HG02798 (cell line): ENCODE results near the gene DAB2IP.
A peak's percentile ranks its signal among the peaks of the same experiment; 100 is the strongest.

Experiments used
- ATAC-seq: cut with Tn5 transposase; IDR thresholded peaks from one replicate; pipeline ENCODE4 v1.9.1; 2021; ENCODE audit warnings: mild to moderate bottlenecking; ENCODE audit not compliant: unreplicated experiment, poor library complexity

The DAB2IP gene

GRCh38 chr9:121717141-121717991 is 65.9 kb downstream of the DAB2IP start:
- ATAC-seq: no peak

DNA sequence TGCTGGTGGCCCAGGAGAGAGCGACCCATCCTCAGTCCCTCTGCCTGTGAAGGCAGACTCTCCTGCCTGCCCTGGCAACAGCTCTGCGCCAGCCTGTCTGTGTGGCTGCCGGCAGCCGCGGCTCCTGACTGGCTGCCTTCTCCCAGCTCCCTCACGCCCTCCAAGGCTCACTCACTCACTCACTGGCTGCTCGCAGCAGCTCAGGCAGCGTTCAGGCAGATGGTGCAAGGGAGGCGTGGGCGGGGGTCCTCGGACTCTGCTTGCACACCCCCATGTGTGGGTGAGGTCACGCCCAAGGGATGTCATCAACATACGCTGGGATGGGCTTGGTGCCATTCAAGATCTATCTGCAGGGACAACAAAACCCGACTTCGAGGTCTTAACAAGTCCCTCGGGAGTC is 66.7 kb downstream of the DAB2IP start:
- ATAC-seq: no peak

DNA sequence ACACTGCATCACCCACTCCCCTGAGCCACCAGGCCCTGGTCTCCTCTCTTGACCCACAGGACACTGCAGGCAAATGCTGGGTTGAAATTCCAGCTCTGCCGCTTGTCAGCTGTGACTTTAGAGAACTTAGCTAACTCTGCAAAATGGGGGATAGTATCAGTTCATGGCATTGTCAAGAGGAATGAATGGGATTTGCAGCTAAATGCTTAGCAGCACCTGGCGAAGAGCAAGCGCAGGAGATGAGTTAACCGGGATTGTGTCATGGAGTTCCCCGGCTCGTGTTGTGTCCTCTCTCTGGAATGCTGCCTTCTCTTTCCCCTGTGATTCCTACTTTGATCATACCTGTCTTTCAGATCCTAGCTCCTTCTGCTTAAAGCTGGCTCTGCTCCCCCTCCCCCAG is 67.1 kb downstream of the DAB2IP start:
- no peak for ATAC-seq

DNA sequence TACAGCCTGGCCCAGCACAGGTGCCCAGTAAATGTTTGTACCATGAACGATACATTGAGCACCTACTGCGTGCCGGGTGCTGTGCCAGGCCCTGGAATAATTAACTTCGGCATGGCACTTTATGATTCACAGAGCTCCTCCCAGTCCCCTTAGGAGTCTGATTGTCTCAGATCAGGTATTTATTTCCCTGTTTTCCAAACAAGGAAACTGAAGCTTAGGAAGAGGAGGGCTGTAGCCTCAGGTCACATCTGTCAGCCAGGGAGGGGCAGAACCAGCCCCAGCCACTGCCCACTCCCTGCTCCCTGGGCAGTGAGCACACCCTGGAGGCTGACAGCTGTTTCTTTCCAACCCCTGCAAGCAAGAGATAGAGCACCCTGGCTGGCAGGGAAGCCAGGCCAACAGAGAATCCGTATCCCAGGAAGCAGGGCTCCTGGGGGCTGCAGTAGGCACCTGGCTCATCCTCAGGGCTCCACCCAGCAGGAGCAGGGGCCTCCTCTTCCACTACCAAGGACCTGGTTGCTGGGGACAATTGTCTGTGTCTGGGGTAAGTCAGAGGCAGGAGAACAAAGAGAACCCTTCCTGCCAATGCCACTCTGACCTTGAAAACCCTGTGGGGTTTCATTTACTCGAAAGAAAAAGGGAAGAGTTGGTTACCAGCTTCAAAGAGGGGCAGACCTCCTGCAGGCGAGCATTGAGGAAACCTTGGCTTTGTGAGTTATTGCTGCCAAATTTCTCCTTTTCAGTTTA is 69.0 kb downstream of the DAB2IP start:
- ATAC-seq: no peak

DNA sequence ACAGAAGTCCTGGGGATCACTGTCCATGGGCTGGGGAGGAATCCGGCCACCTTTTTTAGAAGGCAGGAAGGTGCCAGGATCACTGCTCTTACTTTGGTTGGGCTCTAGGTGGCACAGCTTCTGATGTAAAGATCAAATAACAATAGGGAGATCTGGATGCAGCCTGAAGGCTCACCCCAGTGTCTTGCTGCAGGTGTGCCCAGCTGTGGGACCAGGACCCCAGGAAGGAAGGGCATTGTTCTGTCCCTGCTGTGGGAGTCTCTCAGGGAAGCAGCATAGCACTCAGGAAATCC is 69.6 kb downstream of the DAB2IP start:
- ATAC-seq: no peak

DNA sequence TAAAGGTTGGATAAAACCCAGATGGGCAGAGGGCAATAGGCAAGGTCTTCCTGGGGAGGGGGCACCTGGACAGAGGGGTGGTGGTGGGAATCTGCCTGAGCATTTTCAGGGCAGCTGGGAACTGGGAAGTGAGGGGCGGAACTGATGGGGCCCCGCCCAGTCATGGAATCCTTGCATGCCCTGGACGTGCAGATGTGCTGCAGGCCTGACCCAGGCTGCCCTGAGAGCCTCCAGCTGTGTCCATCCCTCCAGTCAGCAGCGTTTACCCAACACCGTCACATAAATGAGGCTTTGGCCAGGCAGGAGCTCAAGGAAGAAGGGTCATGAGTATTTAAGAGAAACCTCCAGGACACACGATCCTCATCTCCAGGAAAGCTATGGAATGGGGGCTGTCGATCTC is 70.3 kb downstream of the DAB2IP start:
- ATAC-seq: no peak

DNA sequence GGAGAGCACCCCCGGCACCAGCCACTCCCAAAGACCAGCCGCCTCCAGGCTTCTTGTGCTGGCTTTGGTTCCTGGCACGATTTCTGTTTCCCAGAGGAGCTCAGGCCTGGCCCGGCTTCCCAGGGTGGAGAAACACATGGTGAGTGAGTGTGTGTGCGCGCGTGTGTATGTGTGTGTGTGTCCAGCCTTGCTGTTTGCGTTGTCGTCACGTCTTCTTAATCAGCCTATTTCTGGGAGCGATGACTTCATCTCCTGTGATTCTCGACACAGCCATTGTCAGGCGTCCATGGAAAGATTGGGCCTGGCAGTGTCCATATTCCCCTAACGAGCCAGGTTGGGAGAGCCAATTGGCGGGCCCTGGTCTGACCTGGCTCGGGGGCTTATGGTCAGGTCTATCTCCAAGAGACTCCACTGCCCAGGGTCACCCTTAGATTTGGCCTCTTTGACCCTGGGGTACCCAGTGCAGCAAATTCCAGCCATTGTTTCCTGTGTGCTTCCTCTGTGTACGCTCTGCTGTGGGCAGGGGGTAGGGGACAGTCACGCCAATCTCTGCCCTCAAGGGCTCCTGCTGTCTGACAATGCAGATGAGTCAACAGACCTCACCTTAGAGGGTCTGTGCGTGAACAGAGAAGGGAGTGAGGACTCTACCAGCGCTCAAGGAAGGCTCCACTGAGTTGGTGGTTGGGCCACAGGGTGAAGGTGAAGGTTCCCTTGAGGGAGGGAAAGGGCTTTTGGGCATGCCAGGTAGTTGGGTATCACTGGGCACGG is 73.8 kb downstream of the DAB2IP start:
- no peak for ATAC-seq

GRCh38 chr9:121727295-121728020 is 76.0 kb downstream of the DAB2IP start:
- ATAC-seq: no peak

GRCh38 chr9:121728916-121729315 is 77.5 kb downstream of the DAB2IP start:
- no peak for ATAC-seq

GRCh38 chr9:121729769-121730562 is 78.5 kb downstream of the DAB2IP start:
- no peak for ATAC-seq

DNA sequence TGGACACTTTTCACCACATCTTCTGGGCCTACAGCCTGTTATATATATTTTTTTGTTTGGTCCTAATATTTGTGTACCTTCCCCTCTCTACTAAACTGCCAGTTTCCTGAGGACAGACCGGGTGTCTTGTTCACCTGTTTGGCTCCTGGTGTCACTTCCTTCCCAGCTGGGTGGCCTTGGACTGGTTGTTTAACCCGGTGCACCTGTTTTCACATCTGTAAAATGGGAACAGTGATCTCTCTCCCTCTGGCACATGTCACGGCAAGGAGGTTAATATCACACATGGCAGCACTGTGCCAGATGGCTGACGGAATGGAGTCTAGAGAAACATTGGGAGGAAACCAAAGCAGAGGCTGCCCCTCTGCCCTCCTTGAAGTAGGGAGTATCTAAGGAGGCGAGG is 79.7 kb downstream of the DAB2IP start:
- no peak for ATAC-seq

DNA sequence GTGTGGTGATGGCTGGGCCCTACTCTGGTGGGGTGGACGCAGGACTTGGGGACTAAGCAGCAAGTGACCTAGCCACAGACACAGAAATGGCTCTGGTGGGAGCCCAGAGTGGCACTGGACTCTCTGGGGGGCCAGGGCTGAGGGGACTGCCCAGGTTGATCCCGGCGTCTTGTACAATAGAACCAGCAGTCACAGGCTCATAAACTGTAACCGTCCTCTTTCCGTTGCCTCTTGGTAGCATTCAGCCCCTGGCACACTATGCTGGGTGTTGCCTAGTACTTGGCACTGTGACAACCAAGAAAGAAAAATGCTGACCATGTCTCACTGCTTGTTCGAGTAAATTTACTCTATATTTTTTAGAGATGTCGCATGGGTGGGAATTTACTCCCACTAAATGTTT is 80.5 kb downstream of the DAB2IP start:
- ATAC-seq: no peak

- no peak for ATAC-seq
These were observed 81.0 kb downstream of the DAB2IP start for GRCh38 chr9:121732389-121732788.

DNA sequence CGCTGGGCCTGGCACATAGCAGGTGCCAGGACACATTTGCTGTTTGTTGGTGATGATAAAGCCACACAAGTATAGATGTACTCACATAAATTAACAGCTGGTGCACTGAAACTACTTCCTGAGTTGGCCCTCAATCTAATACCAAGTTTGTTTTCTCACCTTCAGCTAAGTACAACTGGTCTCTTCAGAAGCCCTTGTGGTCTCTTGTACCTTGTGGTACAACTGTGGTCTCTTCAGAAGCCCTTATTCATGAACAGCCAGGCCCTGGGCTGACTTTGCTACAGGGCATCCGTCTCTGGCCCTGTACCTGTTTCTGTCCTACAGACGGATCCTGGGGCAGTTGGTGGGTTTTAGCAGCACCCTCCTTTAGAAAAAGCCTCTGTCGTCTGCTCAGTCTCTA is 81.5 kb downstream of the DAB2IP start:
- no peak for ATAC-seq

- ATAC-seq: no peak
These were observed 83.0 kb downstream of the DAB2IP start for GRCh38 chr9:121734465-121734864.

GRCh38 chr9:121735065-121735792 is 83.8 kb downstream of the DAB2IP start:
- peak; percentile 49 for ATAC-seq

- no peak for ATAC-seq
These were observed 84.6 kb downstream of the DAB2IP start for GRCh38 chr9:121735793-121736770.

GRCh38 chr9:121736934-121737462 is 85.6 kb downstream of the DAB2IP start:
- ATAC-seq: no peak
